KG1 (cell line): ENCODE results near the gene MTCH2.

Experiments used
- DNase-seq: peaks from one replicate; lab custom pipeline; 2025; lab: John Stamatoyannopoulos, UW

MTCH2 gene

GRCh38 chr11:47589977-47590861 is 52.1 kb downstream of the MTCH2 start:
- no peak for DNase-seq

GRCh38 chr11:47589584-47589976 is 52.8 kb downstream of the MTCH2 start:
- no peak for DNase-seq

GRCh38 chr11:47589118-47589517 is 53.2 kb downstream of the MTCH2 start:
- no peak for DNase-seq

- DNase-seq, result no peak
Observed at GRCh38 chr11:47587723-47588326, 54.5 kb downstream of the MTCH2 start.

GRCh38 chr11:47587039-47587716 is 55.2 kb downstream of the MTCH2 start:
- DNase-seq, result no peak

GRCh38 chr11:47586098-47586855 is 56.1 kb downstream of the MTCH2 start, which contains the start of gene FAM180B:
FAM180B (plus strand) TSS chr11:47586678; CDS start chr11:47586769, 91 bp downstream.
- no peak for DNase-seq

GRCh38 chr11:47583844-47584243 is 58.5 kb downstream of the MTCH2 start:
- no peak for DNase-seq

GRCh38 chr11:47578524-47579494 is 63.5 kb downstream of the MTCH2 start, which contains the start of the genes KBTBD4 and NDUFS3:
KBTBD4 (minus strand) TSS chr11:47578970; CDS start chr11:47578951, 19 bp downstream.
NDUFS3 (plus strand) TSS chr11:47579074; CDS start chr11:47579092, 18 bp downstream.
- DNase-seq, result peak; percentile 86

- DNase-seq, result no peak
Observed at GRCh38 chr11:47577460-47578041, 64.8 kb downstream of the MTCH2 start.

- DNase-seq, result no peak
Observed at GRCh38 chr11:47573321-47573720, 69.0 kb downstream of the MTCH2 start.

- DNase-seq, result no peak
Observed at GRCh38 chr11:47572715-47573255, 69.6 kb downstream of the MTCH2 start.

GRCh38 chr11:47571895-47572294 is 70.5 kb downstream of the MTCH2 start:
- no peak for DNase-seq

- no peak for DNase-seq
Observed at GRCh38 chr11:47571357-47571729, 71.0 kb downstream of the MTCH2 start.

- no peak for DNase-seq
Observed at GRCh38 chr11:47570651-47571356, 71.6 kb downstream of the MTCH2 start.

- DNase-seq, result no peak
Observed at GRCh38 chr11:47569646-47570045, 72.7 kb downstream of the MTCH2 start.
